ENCODE results near the gene TTLL11.

GRCh38 chr9:121821326-121821725 is 271.8 kb downstream of the TTLL11 start:
- no peak for TF ChIP-seq CTCF (IDR thresholded peaks at IDR 0.05)
- no peak for TF ChIP-seq POLR2AphosphoS5 (IDR thresholded peaks at IDR 0.05)
- TF ChIP-seq POLR2A (IDR thresholded peaks at IDR 0.05; ENCODE audit: low read depth), result no peak

Measured in esophagus muscularis mucosa (tissue), 3 donors.